Measurements from ENCODE around the gene CCDC85B. TPM values are rescaled to one million over a fixed set of nuclear protein-coding genes. Genes with fewer than 3 reads are reported as not detected.

CCDC85B gene
- total and polyA plus RNA-seq, 2 of the 13 experiments (the other 11 are each of a cell fraction or from before 2014, with no cell fraction given) = 8.2 to 19.5 TPM

DNA sequence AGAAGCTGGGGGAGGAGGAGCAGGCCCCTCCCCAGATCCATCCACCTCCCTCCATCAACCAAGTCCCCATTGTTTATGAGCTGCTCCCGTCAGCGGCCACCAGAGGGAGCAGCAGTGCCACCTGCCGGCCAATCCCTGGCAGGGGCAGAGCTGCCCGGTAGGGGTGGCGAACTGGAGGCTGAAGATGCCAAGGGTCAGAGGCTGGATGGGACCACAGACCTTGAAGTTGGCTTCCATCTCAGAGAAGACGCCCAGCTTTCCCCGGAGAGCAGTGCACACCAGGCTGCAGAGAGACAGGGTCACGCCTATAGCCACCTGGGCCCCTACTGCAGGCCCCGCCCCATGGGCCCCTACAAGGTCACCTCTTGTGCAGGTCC is 5.8 kb upstream of the CCDC85B start (continued):
- no peak for TF ChIP-seq ZNF589 (CRISPR knock-in tag; conservative IDR thresholded peaks at IDR 0.05)
- no peak for TF ChIP-seq ZNF121 (CRISPR knock-in tag; IDR thresholded peaks at IDR 0.05)
- no peak for TF ChIP-seq ZFP82 (CRISPR knock-in tag; IDR thresholded peaks at IDR 0.05; ENCODE audit: borderline replicate concordance)
- no peak for TF ChIP-seq MAFG (CRISPR knock-in tag; IDR thresholded peaks at IDR 0.05)
- no peak; the same call in 1 of the 2 replicates for TF ChIP-seq CEBPG (CRISPR knock-in tag; IDR thresholded peaks at IDR 0.05)
- TF ChIP-seq ZNF180 (CRISPR knock-in tag; IDR thresholded peaks at IDR 0.05; ENCODE audit: borderline replicate concordance, low read depth) = no peak
- TF ChIP-seq HNRNPLL (IDR thresholded peaks at IDR 0.05; ENCODE audit: low read depth, low read length, poor library complexity, severe bottlenecking) = peak; percentile 19
- TF ChIP-seq PRDM10 (CRISPR knock-in tag; IDR thresholded peaks at IDR 0.05; ENCODE audit: low read depth) = no peak
- no peak for TF ChIP-seq ZNF101 (CRISPR knock-in tag; IDR thresholded peaks at IDR 0.05; ENCODE audit: borderline replicate concordance, low read depth)
- no peak for TF ChIP-seq NCOA2 (CRISPR knock-in tag; IDR thresholded peaks at IDR 0.05)
- TF ChIP-seq ZFY (CRISPR knock-in tag; IDR thresholded peaks at IDR 0.05) = peak; percentile 21; the same call in 1 of the 2 replicates
- TF ChIP-seq ZNF713 (CRISPR knock-in tag; IDR thresholded peaks at IDR 0.05) = no peak
- no peak for TF ChIP-seq ZNF792 (CRISPR knock-in tag; IDR thresholded peaks at IDR 0.05)
- TF ChIP-seq THAP11 (CRISPR knock-in tag; IDR thresholded peaks at IDR 0.05) = peak; percentile 66
- no peak for TF ChIP-seq ZNF562 (CRISPR knock-in tag; IDR thresholded peaks at IDR 0.05; ENCODE audit: borderline replicate concordance)
- no peak for TF ChIP-seq FLYWCH1 (CRISPR knock-in tag; IDR thresholded peaks at IDR 0.05)
- no peak for TF ChIP-seq TP53 (CRISPR knock-in tag; conservative IDR thresholded peaks at IDR 0.05)
- TF ChIP-seq ARID2 (CRISPR knock-in tag; IDR thresholded peaks at IDR 0.05; ENCODE audit: borderline replicate concordance) = no peak
- TF ChIP-seq ZNF614 (CRISPR knock-in tag; IDR thresholded peaks at IDR 0.05; ENCODE audit: borderline replicate concordance) = 0 out of 2 replicates have a peak, but pooled peaks have one; percentile 40
- no peak for TF ChIP-seq NR2F6 (IDR thresholded peaks at IDR 0.05)
- TF ChIP-seq NR2F6 (CRISPR knock-in tag; IDR thresholded peaks at IDR 0.05) = no peak
- TF ChIP-seq SUZ12 (IDR thresholded peaks at IDR 0.05; ENCODE audit: low read depth, low read length) = no peak
- TF ChIP-seq ZNF629 (CRISPR knock-in tag; conservative IDR thresholded peaks at IDR 0.05) = no peak
- no peak for TF ChIP-seq ZMAT3 (CRISPR knock-in tag; conservative IDR thresholded peaks at IDR 0.05)
- no peak for TF ChIP-seq DR1 (CRISPR knock-in tag; IDR thresholded peaks at IDR 0.05)
- TF ChIP-seq, protein P1, sequence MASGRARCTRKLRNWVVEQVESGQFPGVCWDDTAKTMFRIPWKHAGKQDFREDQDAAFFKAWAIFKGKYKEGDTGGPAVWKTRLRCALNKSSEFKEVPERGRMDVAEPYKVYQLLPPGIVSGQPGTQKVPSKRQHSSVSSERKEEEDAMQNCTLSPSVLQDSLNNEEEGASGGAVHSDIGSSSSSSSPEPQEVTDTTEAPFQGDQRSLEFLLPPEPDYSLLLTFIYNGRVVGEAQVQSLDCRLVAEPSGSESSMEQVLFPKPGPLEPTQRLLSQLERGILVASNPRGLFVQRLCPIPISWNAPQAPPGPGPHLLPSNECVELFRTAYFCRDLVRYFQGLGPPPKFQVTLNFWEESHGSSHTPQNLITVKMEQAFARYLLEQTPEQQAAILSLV (CRISPR knock-in tag; IDR thresholded peaks at IDR 0.05; ENCODE audit: borderline replicate concordance) = no peak
- TF ChIP-seq USF2 (IDR thresholded peaks at IDR 0.05; ENCODE audit: low read depth, low read length) = no peak
- no peak for TF ChIP-seq USF2 (CRISPR knock-in tag; IDR thresholded peaks at IDR 0.05; ENCODE audit: borderline replicate concordance)

Measured in HepG2 (cell line).